ENCODE measurements around the gene TFR2. TPM values are rescaled to one million over a fixed set of nuclear protein-coding genes. Genes with fewer than 3 reads are reported as not detected.

The TFR2 gene
- total and polyA plus RNA-seq, 9 of the 15 experiments (the other 6 are each of a cell fraction or from before 2014, with no cell fraction given), result 3.8 to 123 (median 51.1) TPM

DNA sequence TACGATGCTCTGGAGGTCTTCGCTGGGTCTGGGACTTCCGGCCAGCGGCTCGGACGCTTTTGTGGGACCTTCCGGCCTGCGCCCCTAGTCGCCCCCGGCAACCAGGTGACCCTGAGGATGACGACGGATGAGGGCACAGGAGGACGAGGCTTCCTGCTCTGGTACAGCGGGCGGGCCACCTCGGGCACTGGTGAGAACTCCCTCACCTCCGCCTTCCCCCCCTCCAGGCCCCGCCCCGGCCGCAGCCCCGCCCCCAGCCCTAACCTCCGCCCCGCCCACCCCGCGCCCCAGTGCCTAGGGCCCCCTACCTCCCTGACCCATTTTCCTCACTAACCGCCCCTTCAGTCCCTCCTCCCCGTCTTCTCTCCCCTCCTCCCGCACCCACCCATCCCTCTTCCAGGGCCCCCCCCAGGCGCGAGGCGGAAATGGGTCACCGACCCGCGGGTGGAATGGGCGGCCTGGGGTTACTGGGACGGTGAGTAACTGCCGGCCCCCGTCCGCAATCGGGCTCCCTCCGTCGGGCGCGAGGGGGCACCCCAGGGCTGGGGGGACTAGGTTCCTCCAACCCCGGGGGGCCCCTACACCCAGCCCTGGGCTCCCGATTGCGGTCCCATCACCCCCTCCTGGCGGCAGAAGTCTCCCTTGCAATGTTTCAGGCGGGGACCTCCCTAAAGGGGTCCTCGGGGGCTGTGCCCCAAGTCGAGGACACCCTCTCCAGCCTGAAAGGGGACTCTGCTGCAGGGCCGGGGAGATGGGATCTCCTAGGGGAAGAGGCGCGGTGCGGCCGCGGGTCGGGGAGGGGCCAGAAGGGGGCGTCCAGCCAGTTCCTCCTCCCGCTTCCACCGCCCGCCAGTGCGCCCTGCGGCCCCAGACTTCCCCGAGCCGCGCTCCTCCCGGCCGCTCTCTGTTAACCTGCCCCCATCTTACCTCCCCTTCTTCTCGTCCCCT is 37.0 kb downstream of the TFR2 start (continued):
- TF ChIP-seq RERE (CRISPR knock-in tag; IDR thresholded peaks at IDR 0.05; ENCODE audit: borderline replicate concordance) (no peak), ZBTB7A (IDR thresholded peaks at IDR 0.05; ENCODE audit: borderline replicate concordance, control insufficient read depth, low read depth, low read length) (peak; percentile 95), EP400 (IDR thresholded peaks at IDR 0.05) (peak; percentile 79), CHD4 (IDR thresholded peaks at IDR 0.05; ENCODE audit: insufficient read depth, insufficient replicate concordance, low read depth, low read length, poor library complexity, severe bottlenecking) (no peak), ZNF431 (CRISPR knock-in tag; IDR thresholded peaks at IDR 0.05) (peak; percentile 33; the same call in 1 of the 2 replicates), KLF16 (IDR thresholded peaks at IDR 0.05) (0 out of 2 replicates have a peak, but pooled peaks have one; percentile 4), ZFX (CRISPR knock-in tag; IDR thresholded peaks at IDR 0.05) (peak; percentile 44), ZNF197 (CRISPR knock-in tag; IDR thresholded peaks at IDR 0.05; ENCODE audit: low read depth) (0 out of 2 replicates have a peak, but pooled peaks have one; percentile 54)
- TF ChIP-seq, protein P1, sequence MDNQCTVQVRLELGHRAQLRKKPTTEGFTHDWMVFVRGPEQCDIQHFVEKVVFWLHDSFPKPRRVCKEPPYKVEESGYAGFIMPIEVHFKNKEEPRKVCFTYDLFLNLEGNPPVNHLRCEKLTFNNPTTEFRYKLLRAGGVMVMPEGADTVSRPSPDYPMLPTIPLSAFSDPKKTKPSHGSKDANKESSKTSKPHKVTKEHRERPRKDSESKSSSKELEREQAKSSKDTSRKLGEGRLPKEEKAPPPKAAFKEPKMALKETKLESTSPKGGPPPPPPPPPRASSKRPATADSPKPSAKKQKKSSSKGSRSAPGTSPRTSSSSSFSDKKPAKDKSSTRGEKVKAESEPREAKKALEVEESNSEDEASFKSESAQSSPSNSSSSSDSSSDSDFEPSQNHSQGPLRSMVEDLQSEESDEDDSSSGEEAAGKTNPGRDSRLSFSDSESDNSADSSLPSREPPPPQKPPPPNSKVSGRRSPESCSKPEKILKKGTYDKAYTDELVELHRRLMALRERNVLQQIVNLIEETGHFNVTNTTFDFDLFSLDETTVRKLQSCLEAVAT (IDR thresholded peaks at IDR 0.05), result 0 out of 4 replicates have a peak, but pooled peaks of 1 of the 2 experiments have one; percentile 35
- TF ChIP-seq, protein P2, sequence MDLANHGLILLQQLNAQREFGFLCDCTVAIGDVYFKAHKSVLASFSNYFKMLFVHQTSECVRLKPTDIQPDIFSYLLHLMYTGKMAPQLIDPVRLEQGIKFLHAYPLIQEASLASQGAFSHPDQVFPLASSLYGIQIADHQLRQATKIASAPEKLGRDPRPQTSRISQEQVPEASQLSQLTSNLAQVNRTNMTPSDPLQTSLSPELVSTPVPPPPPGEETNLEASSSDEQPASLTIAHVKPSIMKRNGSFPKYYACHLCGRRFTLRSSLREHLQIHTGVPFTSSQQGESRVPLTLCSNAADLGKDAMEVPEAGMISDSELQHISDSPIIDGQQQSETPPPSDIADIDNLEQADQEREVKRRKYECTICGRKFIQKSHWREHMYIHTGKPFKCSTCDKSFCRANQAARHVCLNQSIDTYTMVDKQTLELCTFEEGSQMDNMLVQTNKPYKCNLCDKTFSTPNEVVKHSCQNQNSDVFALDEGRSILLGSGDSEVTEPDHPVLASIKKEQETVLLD (IDR thresholded peaks at IDR 0.05), result peak; percentile 73; the same call in 1 of the 2 replicates
- TF ChIP-seq, protein P3, sequence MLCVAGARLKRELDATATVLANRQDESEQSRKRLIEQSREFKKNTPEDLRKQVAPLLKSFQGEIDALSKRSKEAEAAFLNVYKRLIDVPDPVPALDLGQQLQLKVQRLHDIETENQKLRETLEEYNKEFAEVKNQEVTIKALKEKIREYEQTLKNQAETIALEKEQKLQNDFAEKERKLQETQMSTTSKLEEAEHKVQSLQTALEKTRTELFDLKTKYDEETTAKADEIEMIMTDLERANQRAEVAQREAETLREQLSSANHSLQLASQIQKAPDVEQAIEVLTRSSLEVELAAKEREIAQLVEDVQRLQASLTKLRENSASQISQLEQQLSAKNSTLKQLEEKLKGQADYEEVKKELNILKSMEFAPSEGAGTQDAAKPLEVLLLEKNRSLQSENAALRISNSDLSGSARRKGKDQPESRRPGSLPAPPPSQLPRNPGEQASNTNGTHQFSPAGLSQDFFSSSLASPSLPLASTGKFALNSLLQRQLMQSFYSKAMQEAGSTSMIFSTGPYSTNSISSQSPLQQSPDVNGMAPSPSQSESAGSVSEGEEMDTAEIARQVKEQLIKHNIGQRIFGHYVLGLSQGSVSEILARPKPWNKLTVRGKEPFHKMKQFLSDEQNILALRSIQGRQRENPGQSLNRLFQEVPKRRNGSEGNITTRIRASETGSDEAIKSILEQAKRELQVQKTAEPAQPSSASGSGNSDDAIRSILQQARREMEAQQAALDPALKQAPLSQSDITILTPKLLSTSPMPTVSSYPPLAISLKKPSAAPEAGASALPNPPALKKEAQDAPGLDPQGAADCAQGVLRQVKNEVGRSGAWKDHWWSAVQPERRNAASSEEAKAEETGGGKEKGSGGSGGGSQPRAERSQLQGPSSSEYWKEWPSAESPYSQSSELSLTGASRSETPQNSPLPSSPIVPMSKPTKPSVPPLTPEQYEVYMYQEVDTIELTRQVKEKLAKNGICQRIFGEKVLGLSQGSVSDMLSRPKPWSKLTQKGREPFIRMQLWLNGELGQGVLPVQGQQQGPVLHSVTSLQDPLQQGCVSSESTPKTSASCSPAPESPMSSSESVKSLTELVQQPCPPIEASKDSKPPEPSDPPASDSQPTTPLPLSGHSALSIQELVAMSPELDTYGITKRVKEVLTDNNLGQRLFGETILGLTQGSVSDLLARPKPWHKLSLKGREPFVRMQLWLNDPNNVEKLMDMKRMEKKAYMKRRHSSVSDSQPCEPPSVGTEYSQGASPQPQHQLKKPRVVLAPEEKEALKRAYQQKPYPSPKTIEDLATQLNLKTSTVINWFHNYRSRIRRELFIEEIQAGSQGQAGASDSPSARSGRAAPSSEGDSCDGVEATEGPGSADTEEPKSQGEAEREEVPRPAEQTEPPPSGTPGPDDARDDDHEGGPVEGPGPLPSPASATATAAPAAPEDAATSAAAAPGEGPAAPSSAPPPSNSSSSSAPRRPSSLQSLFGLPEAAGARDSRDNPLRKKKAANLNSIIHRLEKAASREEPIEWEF (CRISPR knock-in tag; IDR thresholded peaks at IDR 0.05), result no peak

Measured in K562 (cell line).